Retina (tissue), 1 donor: ENCODE measurements around the gene OPCML.

Experiments
- DNase-seq: peaks from one replicate; pipeline ENCODE4 v3.0.0-alpha.2; 2016

OPCML gene

GRCh38 chr11:133058501-133058900 lies 473.8 kb downstream of the OPCML start:
- DNase-seq = no peak

GRCh38 chr11:133053124-133053776 lies 479.1 kb downstream of the OPCML start:
- no peak for DNase-seq

- no peak for DNase-seq
Measured at GRCh38 chr11:133052537-133052936, 479.8 kb downstream of the OPCML start.

- no peak for DNase-seq
Measured at GRCh38 chr11:133049244-133050019, 482.9 kb downstream of the OPCML start.

- DNase-seq = no peak
Measured at GRCh38 chr11:133048270-133048669, 484.0 kb downstream of the OPCML start.

GRCh38 chr11:133047771-133048115 lies 484.6 kb downstream of the OPCML start:
- peak; percentile 34 for DNase-seq

GRCh38 chr11:133047036-133047770 lies 485.1 kb downstream of the OPCML start:
- peak; percentile 40 for DNase-seq

- DNase-seq = no peak
Measured at GRCh38 chr11:133046252-133046651, 486.0 kb downstream of the OPCML start.

GRCh38 chr11:133041928-133042882 lies 490.1 kb downstream of the OPCML start:
- DNase-seq = peak; percentile 59

- DNase-seq = peak; percentile 13
Measured at GRCh38 chr11:133041181-133041580, 491.1 kb downstream of the OPCML start.

- peak; percentile 14 for DNase-seq
Measured at GRCh38 chr11:133040289-133040900, 491.9 kb downstream of the OPCML start.

GRCh38 chr11:133038850-133039249 lies 493.5 kb downstream of the OPCML start:
- no peak for DNase-seq

- DNase-seq = no peak
Measured at GRCh38 chr11:133034929-133035328, 497.4 kb downstream of the OPCML start.

GRCh38 chr11:133029107-133029506 lies 503.2 kb downstream of the OPCML start:
- no peak for DNase-seq

GRCh38 chr11:133026952-133027351 lies 505.3 kb downstream of the OPCML start:
- no peak for DNase-seq

- peak; percentile 28 for DNase-seq
Measured at GRCh38 chr11:133024301-133024700, 508.0 kb downstream of the OPCML start.

GRCh38 chr11:133023232-133023631 lies 509.1 kb downstream of the OPCML start:
- DNase-seq = peak; percentile 33

GRCh38 chr11:133021553-133021952 lies 510.7 kb downstream of the OPCML start:
- DNase-seq = peak; percentile 50

GRCh38 chr11:133020372-133020714 lies 512.0 kb downstream of the OPCML start:
- no peak for DNase-seq

GRCh38 chr11:133019545-133020371 lies 512.5 kb downstream of the OPCML start:
- peak; percentile 57 for DNase-seq

GRCh38 chr11:133015457-133015856 lies 516.8 kb downstream of the OPCML start:
- DNase-seq = no peak
